K562 (cell line): ENCODE measurements around the gene CACNA2D4. TPM values are rescaled to one million over a fixed set of nuclear protein-coding genes. Genes with fewer than 3 reads are reported as not detected.
"Not testable (repeated sequence)": the region's sequence is repeated elsewhere in the genome, so short reads cannot be mapped to it uniquely, and the experiment has no call there.

Experiments used
- ATAC-seq: fragments of 200-7000 bp; cut with Tn5 transposase; 3 replicates; pipeline ENCODE4 v1.9.1; 2020; ENCODE audit warnings: moderate library complexity
- BruUV-seq: library from RNA; stranded (reverse); fragments of 400-500 nt; replicated peaks from 2 replicates; lab custom pipeline; 2021; lab: Mats Ljungman, UMichigan
- CTCF ChIA-PET: fragments of 300-600 bp; formaldehyde crosslinking; extraction: SDS; loops from one replicate; lab custom pipeline; 2021; ENCODE audit warnings: low intra/inter-chr PET ratio; lab: Yijun Ruan, JAX
- POLR2A ChIA-PET: fragments of 300-600, 350-650 bp; sonication (Branson Sonifier 250); formaldehyde crosslinking; extraction: SDS; loops from one replicate; lab custom pipeline; 2021; ENCODE audit warnings: antibody characterized with exemption, inconsistent platforms; lab: Yijun Ruan, JAX
- DNase-seq, 4 experiments: peaks; one replicate each; pipeline versions ENCODE4 v3.0.0 to v3.0.0-alpha.2; 2011 to 2018; ENCODE audit warnings: low spot score in 3 of 4, mixed read lengths in 3 of 4; ENCODE audit errors: extremely low read depth in 1 of 4
- FAIRE-seq: peaks from 2 replicates; lab custom pipeline; 2011; peaks lifted over from hg19 to GRCh38; lab: Jason Lieb, UNC
- H2AFZ ChIP-seq: 2 replicates; pipeline ENCODE4 v1.6.0; 2011; ENCODE audit warnings: low read depth, low read length, control low read depth, inconsistent platforms
- H3K27ac ChIP-seq: fragments of 200-600 bp; 3 replicates; pipeline ENCODE4 v1.8.0; 2011; ENCODE audit warnings: low read depth, mild to moderate bottlenecking, control low read depth, inconsistent platforms, low read length, moderate library complexity, mixed read lengths; ENCODE audit errors: extremely low read depth
- H3K27me3 ChIP-seq, 2 experiments: fragments of 300-600 bp in 1 of 2; 2 replicates in 1 of 2; 3 replicates in 1 of 2; pipeline versions ENCODE4 v1.6.0 to v1.8.0; 2011; ENCODE audit warnings: inconsistent platforms in 2 of 2, low read length in 2 of 2, mild to moderate bottlenecking in 1 of 2, mixed read lengths in 1 of 2, moderate library complexity in 1 of 2; ENCODE audit not compliant: control insufficient read depth in 2 of 2, insufficient read depth in 2 of 2
- H3K36me3 ChIP-seq: fragments of 300-600 bp; 3 replicates; pipeline ENCODE4 v1.8.0; 2011; ENCODE audit warnings: mild to moderate bottlenecking, low read length, inconsistent platforms; ENCODE audit not compliant: control insufficient read depth, insufficient read depth
- H3K4me1 ChIP-seq, 2 experiments: fragments of 200-600 bp in 1 of 2; replicated peaks in 1 of 2; 2 replicates in 1 of 2; 3 replicates in 1 of 2; pipeline versions ENCODE4 v1.5.1 to v1.8.0; 2011; ENCODE audit warnings: inconsistent platforms in 2 of 2, low read length in 2 of 2, mild to moderate bottlenecking in 1 of 2, mixed read lengths in 1 of 2, moderate library complexity in 1 of 2; ENCODE audit not compliant: control insufficient read depth in 2 of 2, insufficient read depth in 2 of 2
- H3K4me2 ChIP-seq: 2 replicates; pipeline ENCODE4 v1.6.1; 2011; ENCODE audit warnings: low read length, control low read depth, inconsistent platforms, mixed read lengths; ENCODE audit not compliant: insufficient read depth
- H3K4me3 ChIP-seq: fragments of 200-600 bp; sonication (generic), shearing (Covaris generic); 2 replicates; pipeline ENCODE4 v1.5.1; 2016; ENCODE audit warnings: control low read depth, inconsistent platforms
- H3K79me2 ChIP-seq: fragments of 200-600 bp; 3 replicates; pipeline ENCODE4 v1.8.0; 2011; ENCODE audit warnings: low read length, inconsistent platforms; ENCODE audit not compliant: control insufficient read depth, insufficient read depth
- H3K9ac ChIP-seq, 2 experiments: 2 replicates each; pipeline versions ENCODE4 v1.6.0 to v1.6.1; 2011; ENCODE audit warnings: low read depth in 2 of 2, low read length in 2 of 2, control low read depth in 1 of 2, inconsistent platforms in 1 of 2, mild to moderate bottlenecking in 1 of 2, mixed read lengths in 1 of 2; ENCODE audit not compliant: insufficient read depth in 1 of 2
- H3K9me1 ChIP-seq: one replicate; pipeline ENCODE4 v1.6.0; 2011; ENCODE audit warnings: inconsistent platforms, mild to moderate bottlenecking, low read length, moderate library complexity; ENCODE audit not compliant: control insufficient read depth, insufficient read depth
- H3K9me3 ChIP-seq: replicated peaks from 2 replicates; pipeline ENCODE4 v1.5.1; 2011; ENCODE audit warnings: low read depth, low read length, inconsistent platforms; ENCODE audit not compliant: control insufficient read depth, insufficient read depth
- H4K20me1 ChIP-seq: replicated peaks from 2 replicates; pipeline ENCODE4 v1.6.1; 2011; ENCODE audit warnings: low read length, inconsistent platforms, mixed read lengths; ENCODE audit not compliant: control insufficient read depth, insufficient read depth
- RBFOX2 ChIP-seq: fragments of 200-400 bp; formaldehyde crosslinking; IDR thresholded peaks from 2 replicates; pipeline ENCODE4 v1.6.1; 2017; ENCODE audit warnings: low read depth, mild to moderate bottlenecking, low read length, moderate library complexity
- ZNF561 ChIP-seq: fragments of 450-650 bp; formaldehyde crosslinking; conservative IDR thresholded peaks from 2 replicates; pipeline ENCODE4 v1.4.0; 2020; ENCODE audit warnings: mild to moderate bottlenecking, moderate library complexity
- WGBS: fragments of 100-300 bp; shearing (Covaris generic); methylation state at CpG from one replicate; pipeline ENCODE4 v1.1.6; 2016; ENCODE audit warnings: low coverage, mixed read lengths; ENCODE audit not compliant: insufficient coverage; ENCODE audit errors: missing lambda C conversion rate; 5-methylcytosine and 5-hydroxymethylcytosine counted together
- in situ Hi-C: fragments of 300-500 bp; cut with MboI; formaldehyde crosslinking; loops from 4 replicates; pipeline ENCODE4 v1.15.0; 2018; ENCODE audit warnings: inconsistent platforms, mixed read lengths
- intact Hi-C: fragments of 100-400 bp; cut with micrococcal nuclease; formaldehyde crosslinking; loops from 2 replicates; pipeline ENCODE4 v1.14.2; 2022
- polyA plus RNA-seq, 8 experiments: library from polyadenylated mRNA; depleted of rRNA in 4 of 8; stranded (reverse) in 5 of 8; unstranded in 3 of 8; fragments of >200 nt; fragmentation: Nextera tagmentation in 2 of 8; fragmentation: Illumina TruSeq in 1 of 8; extraction: Ambion mirVana in 2 of 8; extraction: Trizol in 1 of 8; gene quantifications; 2 replicates each; pipeline versions ENCODE4 v1.2.1 to v1.2.3, GENCODE V29; 2011 to 2014; ENCODE audit warnings: inconsistent platforms in 1 of 8, missing spikeins in 1 of 8
- total RNA-seq, 7 experiments: library from RNA; depleted of rRNA in 6 of 7; stranded (reverse); fragments of >200 nt in 6 of 7; fragmentation: Illumina TruSeq in 2 of 7; extraction: Trizol in 2 of 7; gene quantifications; 2 replicates each; pipeline versions ENCODE4 v1.2.1 to v1.2.3, GENCODE V29; 2011 to 2021; ENCODE audit warnings: low replicate concordance in 1 of 7

Gene CACNA2D4
- total and polyA plus RNA-seq, 9 of the 15 experiments (the other 6 are each of a cell fraction or from before 2014, with no cell fraction given) = 0.04 to 0.69 (median 0.40) TPM; not detected in 3

DNA sequence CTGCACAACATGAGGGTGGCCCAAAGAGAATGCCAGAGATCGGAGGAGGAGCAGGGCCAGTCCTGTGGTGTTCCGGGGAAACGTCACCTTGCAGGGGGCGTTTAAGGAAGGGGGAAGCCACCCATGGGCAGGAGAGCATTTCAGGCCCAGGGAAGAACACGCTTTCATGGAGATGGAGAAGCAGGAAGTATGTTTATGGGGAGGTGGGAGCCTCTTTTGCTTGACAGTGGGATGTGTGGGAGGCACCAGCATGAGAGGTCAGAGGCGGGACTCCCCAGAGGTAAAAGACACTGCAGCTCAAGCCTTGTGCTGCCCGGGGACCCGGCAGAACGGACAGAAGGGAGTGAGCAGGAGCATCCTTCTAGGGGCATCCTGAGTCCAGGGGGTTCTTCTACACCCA is 99.4 kb downstream of the CACNA2D4 start:
- H3K27me3 ChIP-seq = peaks cover 33 to 83% of the 10 kb centered on the region in 2 experiments; a peak in 4 of 5 replicates
- H3K4me3 ChIP-seq = no peak overlapping the region
- no peaks in the 10 kb centered on the region for H3K9me1 ChIP-seq
- H3K9ac ChIP-seq = no peak overlapping the region
- in situ Hi-C loops = no loop called here
- WGBS = 2% methylated on average over 6 of the region's 9 CpGs
- peaks cover 6% of the 10 kb centered on the region; the same call in 1 of the 2 replicates for H4K20me1 ChIP-seq
- H3K4me1 ChIP-seq = peaks cover 0 to 6% of the 10 kb centered on the region in 2 experiments; a peak in 3 of 5 replicates
- H3K9me3 ChIP-seq = no peaks in the 10 kb centered on the region
- no TSS peak for BruUV-seq
- H3K79me2 ChIP-seq = no peaks in the 10 kb centered on the region
- no peak for FAIRE-seq
- H3K36me3 ChIP-seq = no peaks in the 10 kb centered on the region
- ATAC-seq = no peak
- ChIA-PET CTCF (no interaction called here), POLR2A (no interaction called here)
- no peak overlapping the region for H3K27ac ChIP-seq
- no peak overlapping the region for H2AFZ ChIP-seq
- TF ChIP-seq ZNF561 = no peak
- TF ChIP-seq RBFOX2 = no peak
- H3K4me2 ChIP-seq = no peak overlapping the region
- intact Hi-C loops = loop anchor here (10.0 kb wide), 1 partner anchor 96 kb away; the partner anchor contains the start of gene CACNA2D4
- DNase-seq = no peak

DNA sequence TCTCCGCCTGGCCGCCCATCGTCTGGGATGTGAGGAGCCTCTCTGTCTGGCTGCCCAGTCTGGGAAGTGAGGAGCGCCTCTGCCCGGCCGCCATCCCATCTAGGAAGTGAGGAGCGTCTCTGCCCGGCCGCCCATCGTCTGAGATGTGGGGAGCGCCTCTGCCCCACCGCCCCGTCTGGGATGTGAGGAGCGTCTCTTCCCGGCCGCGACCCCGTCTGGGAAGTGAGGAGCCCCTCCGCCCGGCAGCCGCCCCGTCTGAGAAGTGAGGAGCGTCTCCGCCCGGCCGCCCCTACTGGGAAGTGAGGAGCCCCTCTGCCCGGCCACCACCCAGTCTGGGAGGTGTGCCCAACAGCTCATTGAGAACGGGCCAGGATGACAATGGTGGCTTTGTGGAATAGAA is 100.5 kb downstream of the CACNA2D4 start:
- H3K36me3 ChIP-seq, H3K9me3 ChIP-seq, POLR2A ChIA-PET, CTCF ChIA-PET, H3K9me1 ChIP-seq, H3K79me2 ChIP-seq, in situ Hi-C loops, ATAC-seq, H2AFZ ChIP-seq, H3K4me3 ChIP-seq, FAIRE-seq, H3K4me1 ChIP-seq, H3K27ac ChIP-seq, H4K20me1 ChIP-seq, H3K4me2 ChIP-seq, H3K9ac ChIP-seq, DNase-seq, BruUV-seq: not testable (repeated sequence)
- WGBS = 50% methylated on average over 2 of the region's 28 CpGs
- peaks cover 33 to 79% of the 10 kb centered on the region in 2 experiments; a peak in 4 of 5 replicates for H3K27me3 ChIP-seq
- intact Hi-C loops = loop anchor here (10.0 kb wide), 1 partner anchor 97 kb away; the partner anchor contains the start of gene CACNA2D4
